HEK293 (cell line): ENCODE measurements around the gene WFDC1.

Experiments used
- CTCF ChIA-PET: fragments of 350-600 bp; formaldehyde crosslinking; extraction: SDS; loops from one replicate; lab custom pipeline; 2021; ENCODE audit warnings: antibody characterized with exemption; lab: Yijun Ruan, JAX
- POLR2A ChIA-PET: fragments of 300-600 bp; formaldehyde crosslinking; extraction: SDS; loops from one replicate; lab custom pipeline; 2020; ENCODE audit warnings: antibody characterized with exemption, inconsistent platforms; lab: Yijun Ruan, JAX
- H3K27ac ChIP-seq: fragments of 200-500 bp; sonication (Bioruptor generic); 2 replicates; pipeline ENCODE4 v1.5.1; 2014; ENCODE audit warnings: low read depth, low read length, control low read depth, inconsistent platforms; ENCODE audit errors: extremely low read depth
- H3K36me3 ChIP-seq, 2 experiments: fragments of 200-500 bp in 1 of 2; sonication (Bioruptor generic) in 1 of 2; 1 replicate in 1 of 2; 2 replicates in 1 of 2; pipeline ENCODE4 v1.5.1; 2014 to 2017; ENCODE audit warnings: inconsistent platforms in 2 of 2, low read length in 2 of 2; ENCODE audit not compliant: control insufficient read depth in 2 of 2, insufficient read depth in 1 of 2
- H3K4me1 ChIP-seq: fragments of 200-500 bp; sonication (Bioruptor generic); 2 replicates; pipeline ENCODE4 v1.5.1; 2014; ENCODE audit warnings: mild to moderate bottlenecking, low read length, inconsistent platforms; ENCODE audit not compliant: control insufficient read depth, insufficient read depth
- H3K4me3 ChIP-seq: 2 replicates; pipeline ENCODE4 v1.5.1; 2011; ENCODE audit warnings: low read depth, mild to moderate bottlenecking, control low read depth, low read length, moderate library complexity
- H3K9me3 ChIP-seq: fragments of 200-500 bp; sonication (Bioruptor generic); 2 replicates; pipeline ENCODE4 v1.5.1; 2014; ENCODE audit warnings: low read depth, low read length, inconsistent platforms; ENCODE audit not compliant: control insufficient read depth, insufficient read depth
- GLIS1 ChIP-seq: fragments of 450-650 bp; formaldehyde crosslinking; IDR thresholded peaks from 2 replicates; pipeline ENCODE4 v1.5.1; 2016; ENCODE audit warnings: missing biosample characterization, missing genetic modification characterization
- HOXD13 ChIP-seq: sonication (generic); formaldehyde crosslinking; IDR thresholded peaks from 2 replicates; pipeline ENCODE4 v1.8.0; 2022; ENCODE audit warnings: missing genetic modification reagents, borderline replicate concordance
- SCRT2 ChIP-seq: fragments of 450-650 bp; formaldehyde crosslinking; IDR thresholded peaks from 2 replicates; pipeline ENCODE4 v1.5.1; 2016; ENCODE audit warnings: missing biosample characterization, missing genetic modification characterization
- ZBTB21 ChIP-seq: fragments of 450-650 bp; formaldehyde crosslinking; IDR thresholded peaks from 2 replicates; pipeline ENCODE4 v1.5.1; 2017; ENCODE audit warnings: missing biosample characterization, missing genetic modification characterization
- ZEB2 ChIP-seq: fragments of 450-650 bp; formaldehyde crosslinking; IDR thresholded peaks from 2 replicates; pipeline ENCODE4 v1.5.1; 2016; ENCODE audit warnings: missing biosample characterization, missing genetic modification characterization
- ZNF155 ChIP-seq: fragments of 450-650 bp; formaldehyde crosslinking; IDR thresholded peaks from 2 replicates; pipeline ENCODE4 v1.5.1; 2016; ENCODE audit warnings: missing biosample characterization, missing genetic modification characterization
- ZNF2 ChIP-seq: fragments of 450-650 bp; formaldehyde crosslinking; IDR thresholded peaks from 2 replicates; pipeline ENCODE4 v1.5.1; 2016; ENCODE audit warnings: missing biosample characterization, missing genetic modification characterization
- ZNF324 ChIP-seq: fragments of 450-650 bp; formaldehyde crosslinking; IDR thresholded peaks from 2 replicates; pipeline ENCODE4 v1.5.1; 2016; ENCODE audit warnings: missing biosample characterization, missing genetic modification characterization
- ZNF830 ChIP-seq: fragments of 450-650 bp; IDR thresholded peaks from 2 replicates; pipeline ENCODE4 v1.5.0; 2018; ENCODE audit warnings: missing biosample characterization, missing genetic modification characterization, low read depth, mild to moderate bottlenecking, moderate library complexity
- ZNF837 ChIP-seq: fragments of 450-650 bp; formaldehyde crosslinking; IDR thresholded peaks from 2 replicates; pipeline ENCODE4 v1.5.1; 2016; ENCODE audit warnings: missing biosample characterization, missing genetic modification characterization
- TF ChIP-seq, protein P1 (sequence below): fragments of 450-650 bp; formaldehyde crosslinking; IDR thresholded peaks from 2 replicates; pipeline ENCODE4 v1.5.1; 2017; ENCODE audit warnings: missing biosample characterization, missing genetic modification characterization
- TF ChIP-seq, protein P2 (sequence below): fragments of 450-650 bp; formaldehyde crosslinking; IDR thresholded peaks from 2 replicates; pipeline ENCODE4 v1.5.1; 2016; ENCODE audit warnings: missing biosample characterization, missing genetic modification characterization, low read depth
- TF ChIP-seq, protein P3 (sequence below): fragments of 450-650 bp; formaldehyde crosslinking; IDR thresholded peaks from 2 replicates; pipeline ENCODE4 v1.5.1; 2016; ENCODE audit warnings: missing biosample characterization, missing genetic modification characterization, low read depth

The WFDC1 gene

DNA sequence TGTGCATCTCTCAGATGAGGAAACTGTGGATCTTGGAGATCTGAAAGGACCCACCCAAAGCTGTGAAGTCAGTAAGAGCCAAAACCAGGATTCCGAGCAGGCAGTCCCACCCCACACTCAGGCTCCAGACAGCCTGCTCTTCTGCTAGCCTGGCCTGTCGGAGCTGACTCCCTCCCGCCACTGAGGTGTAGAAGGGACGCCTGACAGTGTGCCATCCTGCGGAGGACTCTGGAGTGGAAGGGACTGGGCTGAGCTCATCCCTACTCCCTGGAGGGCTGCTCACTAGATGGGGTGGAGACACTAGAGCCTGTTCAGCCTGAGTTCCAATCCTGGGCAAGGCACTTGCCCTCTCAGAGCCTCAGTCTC is 36.0 kb downstream of the WFDC1 start:
- CTCF ChIA-PET, result interaction anchor here (0.7 to 1.0 kb wide), 2 partner anchors 54 to 686 kb away, joined by 3 read pairs; no protein-coding TSS in a partner anchor
- H3K4me1 ChIP-seq, result no peaks in the 10 kb centered on the region
- no peaks in the 10 kb centered on the region for H3K9me3 ChIP-seq
- POLR2A ChIA-PET, result no interaction called here
- TF ChIP-seq GLIS1 (tag by site-specific recombination) (peak; percentile 57; the same call in 1 of the 2 replicates), ZNF324 (tag by site-specific recombination) (no peak), ZBTB21 (tag by site-specific recombination) (no peak), ZEB2 (no peak)
- TF ChIP-seq, all 188 proteins: peak for 1
- Histone ChIP-seq H3K4me3 (no peak overlapping the region), H3K27ac (no peak overlapping the region), H3K36me3 (no peaks in the 10 kb centered on the region)

DNA sequence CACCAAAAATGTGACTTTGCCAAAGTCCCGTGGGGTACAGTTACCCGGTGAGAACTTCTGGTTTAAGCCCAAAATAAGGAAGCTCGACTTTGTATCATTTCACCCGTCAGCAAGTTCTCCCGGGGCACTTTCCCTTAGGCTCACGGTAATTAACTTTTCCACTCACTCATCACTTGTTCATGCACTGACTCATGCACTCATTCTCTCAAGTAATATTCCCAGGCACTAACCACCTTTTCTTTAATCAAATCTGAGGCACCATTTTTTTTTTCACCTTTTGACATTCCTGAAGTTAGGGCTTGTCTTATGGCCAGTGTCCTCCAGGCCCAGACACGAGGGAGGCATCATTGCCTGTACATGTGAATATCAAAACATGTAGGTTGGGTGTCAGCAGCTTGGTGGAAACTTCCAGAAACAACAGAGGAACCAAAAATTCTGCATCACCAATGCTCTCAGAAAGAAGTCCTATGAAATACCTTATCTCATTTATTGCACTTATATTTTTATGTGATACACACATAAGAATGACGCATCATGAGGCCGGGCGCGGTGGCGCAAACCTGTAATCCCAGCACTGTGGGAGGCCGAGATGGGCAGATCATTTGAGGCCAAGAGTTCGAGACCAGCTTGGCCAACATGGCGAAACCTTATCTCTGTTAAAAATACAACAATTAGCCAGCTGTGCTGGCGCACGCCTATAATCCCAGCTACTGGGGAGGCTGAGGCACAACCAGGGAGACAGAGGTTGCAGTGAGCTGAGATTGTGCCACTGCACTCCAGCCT is 37.5 kb downstream of the WFDC1 start:
- TF ChIP-seq, protein P1, sequence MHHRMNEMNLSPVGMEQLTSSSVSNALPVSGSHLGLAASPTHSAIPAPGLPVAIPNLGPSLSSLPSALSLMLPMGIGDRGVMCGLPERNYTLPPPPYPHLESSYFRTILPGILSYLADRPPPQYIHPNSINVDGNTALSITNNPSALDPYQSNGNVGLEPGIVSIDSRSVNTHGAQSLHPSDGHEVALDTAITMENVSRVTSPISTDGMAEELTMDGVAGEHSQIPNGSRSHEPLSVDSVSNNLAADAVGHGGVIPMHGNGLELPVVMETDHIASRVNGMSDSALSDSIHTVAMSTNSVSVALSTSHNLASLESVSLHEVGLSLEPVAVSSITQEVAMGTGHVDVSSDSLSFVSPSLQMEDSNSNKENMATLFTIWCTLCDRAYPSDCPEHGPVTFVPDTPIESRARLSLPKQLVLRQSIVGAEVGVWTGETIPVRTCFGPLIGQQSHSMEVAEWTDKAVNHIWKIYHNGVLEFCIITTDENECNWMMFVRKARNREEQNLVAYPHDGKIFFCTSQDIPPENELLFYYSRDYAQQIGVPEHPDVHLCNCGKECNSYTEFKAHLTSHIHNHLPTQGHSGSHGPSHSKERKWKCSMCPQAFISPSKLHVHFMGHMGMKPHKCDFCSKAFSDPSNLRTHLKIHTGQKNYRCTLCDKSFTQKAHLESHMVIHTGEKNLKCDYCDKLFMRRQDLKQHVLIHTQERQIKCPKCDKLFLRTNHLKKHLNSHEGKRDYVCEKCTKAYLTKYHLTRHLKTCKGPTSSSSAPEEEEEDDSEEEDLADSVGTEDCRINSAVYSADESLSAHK, result no peak
- TF ChIP-seq HOXD13 (CRISPR knock-in tag), result no peak
- no peak for TF ChIP-seq ZNF837 (tag by site-specific recombination)
- TF ChIP-seq, protein P2, sequence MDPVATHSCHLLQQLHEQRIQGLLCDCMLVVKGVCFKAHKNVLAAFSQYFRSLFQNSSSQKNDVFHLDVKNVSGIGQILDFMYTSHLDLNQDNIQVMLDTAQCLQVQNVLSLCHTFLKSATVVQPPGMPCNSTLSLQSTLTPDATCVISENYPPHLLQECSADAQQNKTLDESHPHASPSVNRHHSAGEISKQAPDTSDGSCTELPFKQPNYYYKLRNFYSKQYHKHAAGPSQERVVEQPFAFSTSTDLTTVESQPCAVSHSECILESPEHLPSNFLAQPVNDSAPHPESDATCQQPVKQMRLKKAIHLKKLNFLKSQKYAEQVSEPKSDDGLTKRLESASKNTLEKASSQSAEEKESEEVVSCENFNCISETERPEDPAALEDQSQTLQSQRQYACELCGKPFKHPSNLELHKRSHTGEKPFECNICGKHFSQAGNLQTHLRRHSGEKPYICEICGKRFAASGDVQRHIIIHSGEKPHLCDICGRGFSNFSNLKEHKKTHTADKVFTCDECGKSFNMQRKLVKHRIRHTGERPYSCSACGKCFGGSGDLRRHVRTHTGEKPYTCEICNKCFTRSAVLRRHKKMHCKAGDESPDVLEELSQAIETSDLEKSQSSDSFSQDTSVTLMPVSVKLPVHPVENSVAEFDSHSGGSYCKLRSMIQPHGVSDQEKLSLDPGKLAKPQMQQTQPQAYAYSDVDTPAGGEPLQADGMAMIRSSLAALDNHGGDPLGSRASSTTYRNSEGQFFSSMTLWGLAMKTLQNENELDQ, result no peak
- no peak for TF ChIP-seq SCRT2
- no peak for TF ChIP-seq ZNF830
- TF ChIP-seq, protein P3, sequence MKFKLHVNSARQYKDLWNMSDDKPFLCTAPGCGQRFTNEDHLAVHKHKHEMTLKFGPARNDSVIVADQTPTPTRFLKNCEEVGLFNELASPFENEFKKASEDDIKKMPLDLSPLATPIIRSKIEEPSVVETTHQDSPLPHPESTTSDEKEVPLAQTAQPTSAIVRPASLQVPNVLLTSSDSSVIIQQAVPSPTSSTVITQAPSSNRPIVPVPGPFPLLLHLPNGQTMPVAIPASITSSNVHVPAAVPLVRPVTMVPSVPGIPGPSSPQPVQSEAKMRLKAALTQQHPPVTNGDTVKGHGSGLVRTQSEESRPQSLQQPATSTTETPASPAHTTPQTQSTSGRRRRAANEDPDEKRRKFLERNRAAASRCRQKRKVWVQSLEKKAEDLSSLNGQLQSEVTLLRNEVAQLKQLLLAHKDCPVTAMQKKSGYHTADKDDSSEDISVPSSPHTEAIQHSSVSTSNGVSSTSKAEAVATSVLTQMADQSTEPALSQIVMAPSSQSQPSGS (tag by site-specific recombination), result no peak
- POLR2A ChIA-PET, result no interaction called here
- Histone ChIP-seq H3K9me3 (no peaks in the 10 kb centered on the region), H3K27ac (no peak overlapping the region), H3K4me1 (no peaks in the 10 kb centered on the region), H3K36me3 (no peaks in the 10 kb centered on the region), H3K4me3 (no peak overlapping the region)
- CTCF ChIA-PET, result no interaction called here

DNA sequence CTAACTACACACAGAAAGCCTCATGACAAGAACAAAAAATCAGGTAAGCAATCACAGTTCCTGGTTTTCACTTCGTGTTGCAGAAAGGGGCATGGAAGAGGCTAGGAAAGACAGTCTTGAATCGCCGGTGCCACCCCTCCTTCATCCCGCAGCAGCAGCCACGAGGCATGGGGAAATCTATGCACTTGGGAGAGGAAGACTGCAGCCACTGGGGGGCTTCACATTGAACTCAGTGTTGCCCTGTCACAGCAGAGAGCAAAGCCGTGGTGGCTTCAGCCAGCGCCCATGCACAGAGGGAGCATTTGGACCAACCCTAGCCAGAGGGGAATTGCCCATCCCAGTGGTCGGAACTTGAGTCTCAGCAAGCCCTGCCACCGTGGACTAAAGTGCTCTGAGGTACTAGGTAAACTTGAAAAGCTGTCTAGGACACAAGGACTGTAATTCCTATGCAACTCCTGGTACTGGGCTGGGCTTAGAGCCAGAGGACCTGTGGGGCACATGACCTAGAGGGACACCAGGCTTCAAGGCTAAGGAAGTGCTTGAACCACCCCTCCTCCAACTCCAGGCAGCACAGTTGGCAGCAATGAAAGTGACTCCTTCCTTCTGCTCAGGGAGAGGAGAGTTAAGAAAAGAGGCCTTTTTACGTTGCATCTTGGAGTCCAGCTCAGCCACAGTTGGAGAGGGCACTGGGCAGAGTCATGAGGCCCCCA is 38.5 kb downstream of the WFDC1 start:
- CTCF ChIA-PET, result no interaction called here
- Histone ChIP-seq H3K9me3 (no peaks in the 10 kb centered on the region), H3K4me3 (no peak overlapping the region), H3K4me1 (no peaks in the 10 kb centered on the region), H3K36me3 (no peaks in the 10 kb centered on the region), H3K27ac (no peak overlapping the region)
- TF ChIP-seq ZNF155 (tag by site-specific recombination), result no peak
- TF ChIP-seq ZNF2, result no peak
- no peak for TF ChIP-seq HOXD13 (CRISPR knock-in tag)
- no peak for TF ChIP-seq ZBTB21 (tag by site-specific recombination)
- POLR2A ChIA-PET, result no interaction called here
